GM12874 (cell line): ENCODE results near the gene OMG.

Experiments
- CTCF ChIP-seq: IDR thresholded peaks from 2 replicates; pipeline ENCODE4 v1.5.1; 2011; ENCODE audit warnings: low read depth, mild to moderate bottlenecking, control low read depth, low read length, moderate library complexity; ENCODE audit not compliant: insufficient read depth

The OMG gene

GRCh38 chr17:31254654-31255053 is 42.4 kb downstream of the OMG start:
- no peak for TF ChIP-seq CTCF

DNA sequence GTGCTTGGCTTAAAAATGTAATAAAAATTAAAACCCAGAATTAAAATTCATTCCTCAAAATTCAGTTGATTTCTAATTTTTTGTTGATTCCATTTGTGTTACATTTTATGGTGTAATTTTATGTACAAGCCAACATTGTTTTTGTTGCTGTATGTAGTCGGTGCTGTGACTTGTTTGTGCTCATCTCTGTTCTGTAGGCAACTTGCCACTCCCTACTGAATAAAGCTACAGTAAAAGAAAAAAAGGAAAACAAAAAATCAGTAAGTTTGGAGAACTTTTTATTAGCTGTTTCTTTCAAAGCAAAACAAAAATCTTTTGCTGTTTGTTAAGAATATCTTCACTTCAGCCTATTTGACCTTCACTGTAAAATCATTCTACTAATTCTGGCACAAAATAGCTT is 44.3 kb downstream of the OMG start:
- no peak for TF ChIP-seq CTCF

GRCh38 chr17:31251970-31252328 is 45.1 kb downstream of the OMG start:
- TF ChIP-seq CTCF, result no peak

GRCh38 chr17:31251105-31251969 is 45.7 kb downstream of the OMG start:
- TF ChIP-seq CTCF, result no peak

DNA sequence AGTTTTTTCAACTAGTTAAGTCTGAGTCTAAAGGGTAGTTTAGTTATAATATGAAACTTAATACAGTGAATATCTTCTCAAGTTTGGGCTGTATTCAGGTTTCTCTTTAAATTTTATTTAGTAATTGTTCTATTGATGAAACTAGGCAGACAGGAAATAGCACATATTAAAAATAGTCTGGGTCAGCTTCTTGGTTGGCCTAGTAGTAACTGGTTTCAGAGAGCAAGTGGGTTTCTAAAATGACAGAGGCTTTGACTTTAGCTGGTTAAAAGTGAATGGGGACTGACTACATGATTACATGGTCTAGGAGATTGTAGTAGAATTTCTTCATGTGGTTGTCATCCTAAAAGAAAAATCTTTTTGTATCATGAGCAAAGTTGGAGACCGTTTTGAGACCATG is 46.8 kb downstream of the OMG start:
- TF ChIP-seq CTCF, result no peak

DNA sequence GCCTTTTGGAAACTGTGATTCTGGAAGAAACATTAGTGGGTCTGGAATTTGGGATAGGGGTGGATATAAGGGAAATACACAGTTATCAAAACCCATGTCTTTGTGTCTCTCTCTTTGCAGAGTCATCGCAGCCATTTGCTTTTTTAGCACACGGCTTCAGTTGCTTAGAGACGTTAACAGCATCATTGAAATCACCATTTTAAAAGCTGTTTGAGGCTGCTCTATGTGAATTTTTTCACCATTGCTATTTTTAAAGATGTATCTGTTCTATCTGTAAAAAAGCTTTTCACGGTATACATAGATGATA is 47.3 kb downstream of the OMG start:
- TF ChIP-seq CTCF, result no peak

DNA sequence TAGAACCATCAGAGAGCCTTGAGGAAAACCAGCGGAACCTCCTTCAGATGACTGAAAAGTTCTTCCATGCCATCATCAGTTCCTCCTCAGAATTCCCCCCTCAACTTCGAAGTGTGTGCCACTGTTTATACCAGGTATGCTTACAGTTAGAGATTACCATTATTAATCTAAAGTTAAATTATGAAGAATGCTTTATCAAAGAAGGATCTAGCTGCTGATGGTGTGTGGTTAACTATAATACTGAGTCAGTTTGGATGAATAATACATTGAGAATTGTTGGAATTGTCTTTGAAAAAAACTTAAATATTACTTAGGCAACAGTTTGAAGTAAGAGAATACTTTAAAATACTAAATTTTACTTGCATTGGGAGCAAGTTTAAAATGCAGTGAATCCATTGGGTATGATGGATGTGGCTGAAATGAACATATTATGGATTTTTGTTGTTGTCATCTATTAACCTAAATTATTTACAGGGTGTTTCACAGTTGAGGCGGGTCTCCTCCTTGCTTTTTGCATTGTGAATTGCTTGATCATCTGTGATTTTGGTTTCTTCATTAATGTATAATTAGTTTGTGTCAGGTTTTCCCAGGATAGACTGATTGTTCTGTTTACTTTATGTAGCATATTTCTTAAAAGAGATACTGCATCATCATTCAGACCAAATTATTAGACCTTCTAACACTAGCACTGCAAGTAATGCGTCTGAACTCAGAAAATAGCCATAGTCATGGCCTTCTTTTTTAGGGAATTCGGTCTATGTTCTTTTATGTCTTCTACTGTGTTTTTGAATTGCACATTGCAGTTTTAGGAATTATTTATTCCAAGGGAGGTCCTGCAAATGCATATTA is 47.8 kb downstream of the OMG start:
- TF ChIP-seq CTCF, result no peak
